UCSD-AML1 (cell line): ENCODE measurements around the gene SIK3.
"Not testable (repeated sequence)": the region's sequence is repeated elsewhere in the genome, so short reads cannot be mapped to it uniquely, and the experiment has no call there.

ENCODE experiments used
- DNase-seq: peaks from one replicate; lab custom pipeline; 2025; ENCODE audit not compliant: unreplicated experiment; lab: John Stamatoyannopoulos, UW

The SIK3 gene

GRCh38 chr11:117050121-117050520 is 48.1 kb downstream of the SIK3 start:
- not testable (repeated sequence) for DNase-seq

- not testable (repeated sequence) for DNase-seq
Observed at GRCh38 chr11:117046627-117047026, 51.6 kb downstream of the SIK3 start.

- no peak for DNase-seq
Observed at GRCh38 chr11:117045956-117046355, 52.3 kb downstream of the SIK3 start.

GRCh38 chr11:117045196-117045595 is 53.0 kb downstream of the SIK3 start:
- no peak for DNase-seq

GRCh38 chr11:117044287-117045035 is 53.8 kb downstream of the SIK3 start:
- no peak for DNase-seq

GRCh38 chr11:117042689-117043088 is 55.5 kb downstream of the SIK3 start:
- no peak for DNase-seq

GRCh38 chr11:117039900-117040299 is 58.3 kb downstream of the SIK3 start:
- DNase-seq = no peak

- no peak for DNase-seq
Observed at GRCh38 chr11:117039270-117039669, 59.0 kb downstream of the SIK3 start.

- DNase-seq = no peak
Observed at GRCh38 chr11:117037975-117038350, 60.3 kb downstream of the SIK3 start.

- no peak for DNase-seq
Observed at GRCh38 chr11:117037279-117037974, 60.8 kb downstream of the SIK3 start.

GRCh38 chr11:117034901-117035300 is 63.3 kb downstream of the SIK3 start:
- DNase-seq = no peak

GRCh38 chr11:117026593-117027330 is 71.5 kb downstream of the SIK3 start:
- no peak for DNase-seq

GRCh38 chr11:117023707-117024106 is 74.5 kb downstream of the SIK3 start:
- not testable (repeated sequence) for DNase-seq

- DNase-seq = no peak
Observed at GRCh38 chr11:117023178-117023577, 75.0 kb downstream of the SIK3 start.

GRCh38 chr11:117022526-117022925 is 75.7 kb downstream of the SIK3 start:
- DNase-seq = no peak

GRCh38 chr11:117020869-117021564 is 77.2 kb downstream of the SIK3 start:
- DNase-seq = no peak

- DNase-seq = no peak
Observed at GRCh38 chr11:117020287-117020686, 77.9 kb downstream of the SIK3 start.

GRCh38 chr11:117019871-117020270 is 78.4 kb downstream of the SIK3 start:
- DNase-seq = no peak

GRCh38 chr11:117017456-117017855 is 80.8 kb downstream of the SIK3 start:
- DNase-seq = no peak

- DNase-seq = no peak
Observed at GRCh38 chr11:117016747-117017146, 81.5 kb downstream of the SIK3 start.

- no peak for DNase-seq
Observed at GRCh38 chr11:117016246-117016645, 82.0 kb downstream of the SIK3 start.
